ENCODE results near the gene SPACA4.

The SPACA4 gene

GRCh38 chr19:48582168-48582567 lies 24.4 kb upstream of the SPACA4 start:
- TF ChIP-seq CTCF (IDR thresholded peaks at IDR 0.05; ENCODE audit: borderline replicate concordance, insufficient read depth, low read depth, low read length): no peak
- no peak overlapping the region for H3K4me3 ChIP-seq (ENCODE audit: low read depth, low read length)

GRCh38 chr19:48587387-48587786 lies 19.2 kb upstream of the SPACA4 start:
- H3K4me3 ChIP-seq (ENCODE audit: low read depth, low read length): no peak overlapping the region
- no peak for TF ChIP-seq CTCF (IDR thresholded peaks at IDR 0.05; ENCODE audit: borderline replicate concordance, insufficient read depth, low read depth, low read length)

- H3K4me3 ChIP-seq (ENCODE audit: low read depth, low read length): peak overlapping the region; percentile 17
- peak; percentile 97 for TF ChIP-seq CTCF (IDR thresholded peaks at IDR 0.05; ENCODE audit: borderline replicate concordance, insufficient read depth, low read depth, low read length)
Observed at GRCh38 chr19:48588670-48589401, 17.7 kb upstream of the SPACA4 start.

- no peak for TF ChIP-seq CTCF (IDR thresholded peaks at IDR 0.05; ENCODE audit: borderline replicate concordance, insufficient read depth, low read depth, low read length)
- no peak overlapping the region for H3K4me3 ChIP-seq (ENCODE audit: low read depth, low read length)
Observed at GRCh38 chr19:48591021-48591420, 15.5 kb upstream of the SPACA4 start.

- TF ChIP-seq CTCF (IDR thresholded peaks at IDR 0.05; ENCODE audit: borderline replicate concordance, insufficient read depth, low read depth, low read length): no peak
Observed at GRCh38 chr19:48595171-48595570, 11.4 kb upstream of the SPACA4 start.

GRCh38 chr19:48595833-48596232 lies 10.7 kb upstream of the SPACA4 start:
- H3K4me3 ChIP-seq (ENCODE audit: low read depth, low read length): no peak overlapping the region
- no peak for TF ChIP-seq CTCF (IDR thresholded peaks at IDR 0.05; ENCODE audit: borderline replicate concordance, insufficient read depth, low read depth, low read length)

More at GRCh38 chr19:48595171-48595570, 11.4 kb upstream of the SPACA4 start:
- H3K4me3 ChIP-seq (ENCODE audit: low read depth, low read length): no peak overlapping the region

- H3K4me3 ChIP-seq (ENCODE audit: low read depth, low read length): no peak overlapping the region
- no peak for TF ChIP-seq CTCF (IDR thresholded peaks at IDR 0.05; ENCODE audit: borderline replicate concordance, insufficient read depth, low read depth, low read length)
Observed at GRCh38 chr19:48596237-48596636, 10.3 kb upstream of the SPACA4 start.
